LNCAP (cell line): ENCODE results near the gene PTPRT.

ENCODE experiments used
- TF ChIP-seq, protein P1 (sequence below): fragments of 450-650 bp; IDR thresholded peaks from 2 replicates; pipeline ENCODE4 v1.5.1; 2017; ENCODE audit warnings: mild to moderate bottlenecking

The PTPRT gene

DNA sequence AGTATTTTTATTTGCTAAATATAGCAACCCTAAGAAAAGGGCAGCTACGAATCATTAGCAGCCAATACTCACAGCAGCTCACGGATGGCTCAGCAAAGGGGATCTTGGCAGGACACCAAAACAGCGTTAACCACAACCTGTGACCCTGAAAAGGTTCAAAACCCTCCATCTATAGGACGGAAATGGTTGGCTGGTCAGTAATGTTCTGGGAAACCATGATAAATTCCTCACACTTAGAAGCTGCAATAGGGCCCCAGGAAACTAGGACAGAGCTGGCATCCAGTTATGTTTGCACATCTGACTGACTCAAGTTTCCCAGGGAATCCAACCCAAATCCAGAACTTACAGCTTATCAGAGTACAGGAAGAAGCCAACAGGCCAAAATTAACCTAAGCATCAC lies 30.9 kb upstream of the PTPRT start:
- TF ChIP-seq, protein P1, sequence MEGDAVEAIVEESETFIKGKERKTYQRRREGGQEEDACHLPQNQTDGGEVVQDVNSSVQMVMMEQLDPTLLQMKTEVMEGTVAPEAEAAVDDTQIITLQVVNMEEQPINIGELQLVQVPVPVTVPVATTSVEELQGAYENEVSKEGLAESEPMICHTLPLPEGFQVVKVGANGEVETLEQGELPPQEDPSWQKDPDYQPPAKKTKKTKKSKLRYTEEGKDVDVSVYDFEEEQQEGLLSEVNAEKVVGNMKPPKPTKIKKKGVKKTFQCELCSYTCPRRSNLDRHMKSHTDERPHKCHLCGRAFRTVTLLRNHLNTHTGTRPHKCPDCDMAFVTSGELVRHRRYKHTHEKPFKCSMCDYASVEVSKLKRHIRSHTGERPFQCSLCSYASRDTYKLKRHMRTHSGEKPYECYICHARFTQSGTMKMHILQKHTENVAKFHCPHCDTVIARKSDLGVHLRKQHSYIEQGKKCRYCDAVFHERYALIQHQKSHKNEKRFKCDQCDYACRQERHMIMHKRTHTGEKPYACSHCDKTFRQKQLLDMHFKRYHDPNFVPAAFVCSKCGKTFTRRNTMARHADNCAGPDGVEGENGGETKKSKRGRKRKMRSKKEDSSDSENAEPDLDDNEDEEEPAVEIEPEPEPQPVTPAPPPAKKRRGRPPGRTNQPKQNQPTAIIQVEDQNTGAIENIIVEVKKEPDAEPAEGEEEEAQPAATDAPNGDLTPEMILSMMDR = no peak

DNA sequence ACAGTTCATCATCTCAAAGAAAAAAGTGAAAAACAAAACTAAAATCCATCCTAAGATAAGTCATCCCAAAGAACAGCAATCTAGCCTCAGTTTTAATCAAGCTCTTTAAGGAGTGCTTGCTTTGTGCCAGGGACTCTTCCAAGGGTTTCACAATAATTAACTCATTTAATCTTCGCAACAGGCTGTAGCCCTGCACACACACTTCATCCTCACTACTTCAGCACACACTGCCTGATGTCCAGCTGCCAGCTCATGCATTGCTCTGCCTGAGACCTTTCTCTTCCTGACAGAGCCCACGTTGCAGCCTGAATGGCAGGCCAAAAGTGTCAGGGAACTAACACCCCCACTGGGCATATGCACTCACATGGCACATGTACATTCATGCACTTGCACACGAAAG lies 21.2 kb upstream of the PTPRT start:
- TF ChIP-seq, protein P1 = no peak

DNA sequence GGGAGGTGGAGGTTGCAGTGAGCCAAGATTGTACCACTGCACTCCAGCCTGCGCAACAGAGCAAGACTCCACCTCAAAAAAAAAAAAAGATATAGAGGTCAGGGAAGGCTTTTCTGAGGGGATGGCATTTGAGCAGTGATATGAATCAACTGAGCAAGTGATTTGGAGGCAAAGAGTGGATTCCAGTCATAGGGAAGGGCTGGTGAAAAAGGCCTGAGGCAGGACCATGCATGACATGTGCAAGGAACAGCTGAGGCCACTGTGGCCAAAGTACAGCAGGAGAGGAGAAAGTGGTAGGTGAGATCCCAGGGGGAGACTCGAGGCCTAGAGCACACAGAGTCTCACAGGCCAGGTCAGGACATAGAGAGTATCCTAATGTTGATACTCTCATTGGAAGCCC lies 20.1 kb upstream of the PTPRT start:
- TF ChIP-seq, protein P1 = no peak

DNA sequence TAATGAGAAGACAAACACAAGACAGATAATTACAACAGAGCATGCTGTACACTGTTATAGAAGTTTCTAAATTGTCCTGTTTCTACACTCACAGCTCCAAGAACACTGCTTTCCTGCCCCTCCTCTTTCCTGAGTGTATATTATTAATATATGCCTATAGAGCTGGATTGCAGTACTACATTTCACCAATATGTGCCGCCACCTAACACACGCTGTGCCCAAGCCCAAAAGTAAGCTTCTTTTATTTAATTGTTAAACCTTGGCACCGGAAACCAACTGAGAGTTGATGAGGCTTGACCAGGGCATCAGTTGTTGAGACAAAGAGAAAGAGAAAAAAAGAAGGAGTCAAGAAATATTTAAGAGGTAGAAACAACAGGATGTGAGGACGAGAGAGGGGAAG lies 16.0 kb upstream of the PTPRT start:
- TF ChIP-seq, protein P1 = peak; percentile 13; the same call in 1 of the 2 replicates

DNA sequence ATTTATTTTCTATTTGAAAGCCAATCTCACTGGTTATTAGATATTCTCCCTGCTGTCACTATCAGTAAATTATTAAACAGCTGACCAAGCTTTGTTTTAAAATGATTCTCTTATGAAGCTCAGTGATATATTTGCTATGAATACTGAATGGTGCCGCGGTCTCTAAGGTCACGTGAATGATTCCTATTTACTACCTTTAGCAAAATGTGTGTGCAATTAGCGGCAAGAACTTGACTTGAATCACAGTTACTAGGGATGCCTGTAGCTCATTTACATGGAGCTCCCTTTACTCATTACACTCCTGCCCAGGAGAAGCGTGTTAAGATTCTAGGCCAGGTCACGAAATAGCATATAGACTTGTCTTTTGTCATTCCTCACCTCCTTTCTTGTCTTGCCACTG lies 12.4 kb upstream of the PTPRT start:
- TF ChIP-seq, protein P1 = no peak

DNA sequence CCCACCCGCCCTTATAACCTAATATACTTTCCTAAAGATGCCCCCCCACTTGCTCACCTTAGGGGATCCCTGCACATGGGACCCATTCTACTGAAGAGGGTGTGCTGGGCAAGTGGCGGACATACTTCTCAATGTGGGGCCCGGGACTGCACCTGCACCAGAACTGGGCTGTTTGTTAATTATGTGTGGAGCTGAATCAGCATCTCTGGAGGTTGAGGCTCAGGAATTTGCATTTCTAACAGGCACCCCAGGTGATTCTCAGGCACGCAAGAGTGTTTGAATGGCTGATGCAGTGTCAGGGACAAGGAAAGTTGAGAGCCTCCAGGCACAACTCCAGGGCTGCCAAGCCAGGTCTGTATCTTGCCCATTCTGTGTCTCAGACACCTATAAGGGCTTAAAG lies 8.9 kb upstream of the PTPRT start:
- TF ChIP-seq, protein P1 = no peak

DNA sequence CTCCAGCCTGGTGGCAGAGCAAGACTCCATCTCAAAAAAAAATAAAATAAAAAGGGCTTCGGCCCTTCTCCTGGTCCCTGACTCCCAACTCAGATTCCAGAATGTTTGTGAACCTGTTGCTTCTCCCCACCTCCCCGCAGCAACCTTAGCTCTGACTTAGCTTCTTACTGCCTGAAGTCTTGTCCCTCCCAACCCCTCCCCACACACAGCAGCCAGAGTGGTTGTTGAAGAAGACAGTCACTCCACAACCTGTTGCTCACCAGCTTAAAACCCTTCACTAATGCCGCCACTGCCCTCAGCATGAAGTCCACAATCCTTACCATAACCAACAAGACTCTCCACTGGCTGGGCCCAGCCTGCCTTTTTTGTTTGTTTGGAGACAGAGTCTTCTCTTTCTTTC lies 6.5 kb upstream of the PTPRT start:
- TF ChIP-seq, protein P1 = no peak

DNA sequence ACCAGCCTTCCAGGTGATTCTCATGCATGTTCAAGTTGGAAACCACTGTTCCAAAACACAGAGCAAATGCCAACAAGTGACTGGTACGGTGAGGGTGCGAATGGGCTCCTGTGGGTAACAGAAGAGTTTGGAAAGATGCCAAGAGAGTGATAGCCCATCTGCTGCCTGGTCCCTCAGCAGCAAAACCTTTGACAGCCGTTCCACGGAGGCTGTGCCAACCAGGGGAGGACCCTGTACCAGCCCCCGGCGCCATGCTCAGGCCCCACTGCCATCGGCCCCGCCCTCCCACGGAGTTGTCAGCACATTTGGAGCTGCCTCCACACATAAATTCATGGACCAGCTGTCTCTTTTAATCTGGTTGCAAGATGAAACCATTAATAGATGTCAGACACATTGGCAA lies 4.4 kb upstream of the PTPRT start:
- TF ChIP-seq, protein P1 = no peak
